Progenitor cell of endocrine pancreas (in vitro differentiated cells): ENCODE data around the gene C6orf62. TPM values are rescaled to one million over a fixed set of nuclear protein-coding genes. Genes with fewer than 3 reads are reported as not detected.
"Not testable (repeated sequence)": the region's sequence is repeated elsewhere in the genome, so short reads cannot be mapped to it uniquely, and the experiment has no call there.

Source experiments
- DNase-seq: peaks from one replicate; pipeline ENCODE4 v3.0.0; 2021; ENCODE audit warnings: low spot score; ENCODE audit not compliant: unreplicated experiment
- H3K27ac Mint-ChIP-seq: 2 replicates; pipeline ENCODE4 v1.8.0; 2021; ENCODE audit warnings: mild to moderate bottlenecking, moderate library complexity, mixed read lengths
- H3K27me3 Mint-ChIP-seq: 2 replicates; pipeline ENCODE4 v1.8.0; 2021; ENCODE audit warnings: mixed read lengths
- H3K36me3 Mint-ChIP-seq: 2 replicates; pipeline ENCODE4 v1.8.0; 2022; ENCODE audit warnings: mixed read lengths; ENCODE audit not compliant: insufficient read depth
- H3K4me1 Mint-ChIP-seq: 2 replicates; pipeline ENCODE4 v1.8.0; 2021; ENCODE audit warnings: low read depth, mixed read lengths
- H3K4me3 Mint-ChIP-seq: 2 replicates; pipeline ENCODE4 v1.8.0; 2021; ENCODE audit warnings: low read depth, mild to moderate bottlenecking, moderate library complexity, mixed read lengths
- H3K9me3 Mint-ChIP-seq: 2 replicates; pipeline ENCODE4 v1.8.0; 2021; ENCODE audit warnings: low read depth, mixed read lengths
- total RNA-seq: library from RNA; stranded (reverse); gene quantifications from 2 replicates; pipeline ENCODE4 v1.2.1, GENCODE V29; 2021
- TF ChIP-seq, protein P1 (sequence below): fragments of 200-600 bp; sonication (generic); IDR thresholded peaks from one replicate; pipeline ENCODE4 v1.5.0; 2021; ENCODE audit warnings: antibody characterized with exemption, mild to moderate bottlenecking; ENCODE audit not compliant: unreplicated experiment

The C6orf62 gene
- total RNA-seq, 1 donor from 2014 or later = 88.6 TPM

DNA sequence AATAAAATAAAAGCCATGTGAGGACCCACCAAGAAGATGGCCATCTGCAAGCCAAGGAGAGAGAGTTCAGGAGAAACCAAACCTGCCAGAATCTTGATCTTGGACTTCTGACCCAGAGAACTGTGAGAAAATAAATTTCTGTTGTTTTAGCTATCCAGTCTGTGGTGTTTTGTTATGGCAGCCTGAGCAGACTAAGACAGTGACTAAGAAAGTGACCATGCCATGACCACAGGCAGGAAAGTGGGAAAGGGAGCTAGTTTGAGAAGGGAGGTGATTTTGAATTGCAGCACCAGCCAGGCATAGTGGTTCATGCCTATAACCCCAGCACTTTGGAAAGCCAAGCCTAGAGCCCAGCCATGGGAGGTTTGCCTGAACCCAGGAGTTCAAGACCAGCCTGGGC is 21.9 kb upstream of the C6orf62 start:
- Mint-ChIP-seq H3K4me1 (no peaks in the 10 kb centered on the region), H3K27me3 (no peaks in the 10 kb centered on the region), H3K36me3 (no peaks in the 10 kb centered on the region), H3K9me3 (no peaks in the 10 kb centered on the region), H3K27ac (peak overlapping the region; percentile 68), H3K4me3 (no peak overlapping the region)
- no peak for DNase-seq
- TF ChIP-seq, protein P1, sequence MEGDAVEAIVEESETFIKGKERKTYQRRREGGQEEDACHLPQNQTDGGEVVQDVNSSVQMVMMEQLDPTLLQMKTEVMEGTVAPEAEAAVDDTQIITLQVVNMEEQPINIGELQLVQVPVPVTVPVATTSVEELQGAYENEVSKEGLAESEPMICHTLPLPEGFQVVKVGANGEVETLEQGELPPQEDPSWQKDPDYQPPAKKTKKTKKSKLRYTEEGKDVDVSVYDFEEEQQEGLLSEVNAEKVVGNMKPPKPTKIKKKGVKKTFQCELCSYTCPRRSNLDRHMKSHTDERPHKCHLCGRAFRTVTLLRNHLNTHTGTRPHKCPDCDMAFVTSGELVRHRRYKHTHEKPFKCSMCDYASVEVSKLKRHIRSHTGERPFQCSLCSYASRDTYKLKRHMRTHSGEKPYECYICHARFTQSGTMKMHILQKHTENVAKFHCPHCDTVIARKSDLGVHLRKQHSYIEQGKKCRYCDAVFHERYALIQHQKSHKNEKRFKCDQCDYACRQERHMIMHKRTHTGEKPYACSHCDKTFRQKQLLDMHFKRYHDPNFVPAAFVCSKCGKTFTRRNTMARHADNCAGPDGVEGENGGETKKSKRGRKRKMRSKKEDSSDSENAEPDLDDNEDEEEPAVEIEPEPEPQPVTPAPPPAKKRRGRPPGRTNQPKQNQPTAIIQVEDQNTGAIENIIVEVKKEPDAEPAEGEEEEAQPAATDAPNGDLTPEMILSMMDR = no peak

DNA sequence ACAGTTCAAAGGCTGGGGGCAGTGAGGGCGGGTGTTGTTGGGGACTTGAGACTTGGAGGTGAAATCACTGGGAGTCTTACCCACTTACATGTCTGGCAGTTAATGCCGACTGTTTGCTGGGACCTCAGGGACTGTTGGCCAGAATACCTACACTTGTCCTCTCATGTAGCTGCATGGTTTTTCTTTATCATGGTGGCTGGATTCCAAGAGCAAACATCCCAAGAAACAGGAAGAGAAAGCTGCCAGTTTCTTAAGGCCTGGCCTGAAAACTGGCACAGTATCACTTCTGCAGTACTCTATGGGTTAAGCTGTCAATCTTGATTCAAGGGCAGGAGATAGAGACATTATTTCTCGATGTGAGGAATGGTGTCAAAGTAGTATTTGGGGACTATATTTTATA is 19.8 kb upstream of the C6orf62 start:
- TF ChIP-seq, protein P1 = no peak
- Mint-ChIP-seq H3K36me3 (no peaks in the 10 kb centered on the region), H3K9me3 (no peaks in the 10 kb centered on the region), H3K27me3 (no peaks in the 10 kb centered on the region), H3K4me3 (no peak overlapping the region), H3K4me1 (no peaks in the 10 kb centered on the region), H3K27ac (no peak overlapping the region)
- no peak for DNase-seq

DNA sequence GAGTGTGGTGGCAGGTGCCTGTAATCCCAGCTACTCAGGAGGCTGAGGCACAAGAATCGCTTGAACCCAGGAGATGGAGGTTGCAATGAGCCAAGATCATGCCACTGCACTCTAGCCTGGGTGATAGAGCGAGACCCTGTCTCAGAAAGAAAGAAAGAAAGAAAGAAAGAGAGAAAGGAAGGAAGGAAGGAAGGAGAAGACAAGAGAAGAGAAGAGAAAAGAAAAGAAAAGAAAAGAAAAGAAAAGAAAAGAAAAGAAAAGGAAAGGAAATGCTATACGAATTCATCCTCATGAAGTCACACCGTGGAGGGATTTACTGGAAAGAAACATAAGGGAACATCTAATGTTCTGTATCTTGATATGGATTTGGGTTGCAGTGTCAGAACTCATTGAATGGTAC is 15.8 kb upstream of the C6orf62 start:
- H3K36me3 Mint-ChIP-seq, H3K4me1 Mint-ChIP-seq, DNase-seq, H3K27me3 Mint-ChIP-seq, H3K4me3 Mint-ChIP-seq, H3K27ac Mint-ChIP-seq: not testable (repeated sequence)
- peaks cover 20% of the 10 kb centered on the region for H3K9me3 Mint-ChIP-seq

DNA sequence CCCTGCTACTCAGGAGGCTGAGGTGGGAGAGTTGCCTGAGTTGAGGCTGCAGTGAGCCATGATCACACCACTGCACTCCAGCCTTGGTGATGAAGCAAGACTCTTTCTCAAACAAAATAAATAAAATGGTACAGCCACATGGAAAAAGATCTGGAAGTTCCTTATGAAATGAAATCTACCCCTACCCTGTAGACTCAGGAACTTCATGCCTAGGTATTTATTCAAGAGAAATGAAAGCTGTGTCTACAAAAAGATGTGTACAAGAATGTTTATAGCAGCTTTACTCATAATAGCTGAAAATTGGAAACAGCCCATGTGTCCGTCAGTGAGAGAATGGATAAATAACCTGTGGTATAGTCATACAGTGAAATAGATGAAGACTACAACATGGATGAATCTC is 15.2 kb upstream of the C6orf62 start:
- H3K4me1 Mint-ChIP-seq = no peaks in the 10 kb centered on the region
- peaks cover 5% of the 10 kb centered on the region for H3K36me3 Mint-ChIP-seq
- H3K27me3 Mint-ChIP-seq = no peaks in the 10 kb centered on the region
- no peak overlapping the region for H3K4me3 Mint-ChIP-seq
- TF ChIP-seq, protein P1 = no peak
- DNase-seq = no peak
- no peak overlapping the region for H3K27ac Mint-ChIP-seq
- H3K9me3 Mint-ChIP-seq = peaks cover 23% of the 10 kb centered on the region

DNA sequence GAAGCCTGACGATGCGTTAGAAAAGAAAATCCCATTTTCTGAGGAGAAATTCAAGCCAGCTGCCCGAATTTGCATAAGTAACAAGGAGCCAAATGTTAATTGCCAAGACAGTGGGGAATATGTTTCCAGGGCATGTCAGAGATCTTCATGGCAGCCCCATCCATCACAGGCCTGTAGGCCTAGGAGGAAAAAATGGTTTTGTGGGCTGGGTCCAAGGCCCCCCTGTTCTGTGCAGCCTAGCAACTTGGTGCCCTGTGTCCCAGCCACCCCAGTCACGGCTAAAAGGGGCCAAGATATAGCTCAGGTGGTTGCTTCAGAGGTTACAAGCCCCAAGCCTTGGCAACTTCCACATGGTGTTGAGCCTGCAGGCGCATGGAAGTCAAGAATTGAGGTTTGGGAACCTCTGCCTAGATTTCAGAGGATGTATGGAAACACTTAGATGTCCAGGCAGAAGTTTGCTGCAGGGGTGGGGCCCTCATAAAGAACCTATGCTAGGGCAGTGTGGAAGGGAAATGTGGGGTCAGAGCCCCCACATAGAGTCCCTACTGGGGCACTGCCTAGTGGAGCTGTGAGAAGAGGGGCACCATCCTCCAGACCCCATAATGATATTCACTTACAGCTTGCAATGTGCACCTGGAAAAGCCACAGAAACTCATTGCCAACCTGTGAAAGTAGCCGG is 12.6 kb upstream of the C6orf62 start:
- DNase-seq, H3K4me3 Mint-ChIP-seq, H3K27ac Mint-ChIP-seq, H3K4me1 Mint-ChIP-seq, H3K27me3 Mint-ChIP-seq, H3K36me3 Mint-ChIP-seq: not testable (repeated sequence)
- H3K9me3 Mint-ChIP-seq = peaks cover 27% of the 10 kb centered on the region

DNA sequence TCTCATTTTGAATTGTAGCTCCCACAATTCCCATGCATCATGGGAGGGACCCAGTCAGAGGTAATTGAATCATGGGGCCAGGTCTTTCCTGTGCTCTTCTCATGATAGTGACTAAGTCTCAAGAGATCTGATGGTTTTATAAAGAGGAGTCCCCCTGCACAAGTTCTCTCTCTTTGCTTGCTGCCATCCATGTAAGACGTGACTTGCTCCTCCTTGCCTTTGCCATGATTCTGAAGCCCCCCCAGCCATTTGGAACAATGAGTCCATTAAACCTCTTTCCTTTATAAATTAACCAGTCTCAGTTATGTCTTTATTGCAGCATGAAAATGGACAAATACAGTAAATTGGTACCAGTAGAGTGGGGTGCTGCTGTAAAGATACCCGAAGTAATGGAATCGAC is 11.7 kb upstream of the C6orf62 start:
- peaks cover 27% of the 10 kb centered on the region for H3K9me3 Mint-ChIP-seq
- H3K4me3 Mint-ChIP-seq, DNase-seq, H3K27me3 Mint-ChIP-seq, H3K27ac Mint-ChIP-seq, H3K36me3 Mint-ChIP-seq: not testable (repeated sequence)
- H3K4me1 Mint-ChIP-seq = peaks cover 13% of the 10 kb centered on the region

DNA sequence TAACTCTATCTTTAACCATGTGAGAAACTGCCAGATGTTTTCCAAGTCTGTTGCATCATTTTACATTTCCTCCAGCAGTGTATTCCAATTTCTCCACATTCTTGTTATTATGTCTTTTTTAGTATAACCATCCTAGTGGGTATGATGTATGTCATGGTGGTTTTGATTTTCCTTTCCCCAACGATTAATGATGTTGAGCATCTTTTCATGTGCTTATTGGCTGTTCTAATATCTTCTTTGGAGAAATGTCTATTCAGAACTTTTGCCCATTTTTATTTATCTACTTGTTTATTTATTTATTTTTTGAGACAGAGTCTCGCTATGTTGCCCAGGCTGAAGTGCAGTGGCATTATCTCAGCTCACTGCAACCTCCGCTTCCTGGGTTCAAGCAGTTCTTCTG is 4.3 kb upstream of the C6orf62 start:
- Mint-ChIP-seq H3K27ac (no peak overlapping the region), H3K9me3 (peaks cover under 1% of the 10 kb centered on the region), H3K27me3 (no peaks in the 10 kb centered on the region), H3K36me3 (peaks cover 3% of the 10 kb centered on the region), H3K4me3 (no peak overlapping the region), H3K4me1 (peaks cover 18% of the 10 kb centered on the region)
- no peak for DNase-seq
- TF ChIP-seq, protein P1 = no peak
